ENCODE measurements around the gene KRT72.
"Not testable (repeated sequence)": the region's sequence is repeated elsewhere in the genome, so short reads cannot be mapped to it uniquely, and the experiment has no call there.

KRT72 gene

DNA sequence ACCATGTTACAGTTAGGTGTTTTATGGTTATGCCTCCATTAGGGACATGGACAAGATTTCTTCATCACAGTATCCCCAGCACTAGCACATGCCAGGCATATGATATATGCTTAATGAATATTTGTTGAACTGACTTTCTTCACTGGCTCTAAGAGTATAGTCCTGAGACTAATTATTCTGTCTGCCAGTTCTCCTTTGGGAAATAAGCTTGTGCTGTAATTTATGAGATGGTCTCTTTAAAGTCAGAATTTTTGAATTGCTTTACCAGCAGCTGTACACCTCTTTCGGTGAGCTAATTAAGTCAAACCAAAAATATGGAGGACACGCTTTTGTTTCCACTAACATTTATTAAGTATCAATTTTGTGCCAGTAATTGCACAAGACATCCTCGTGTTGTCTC is 4.8 kb upstream of the KRT72 start:
- DNase-seq, result no peak

DNA sequence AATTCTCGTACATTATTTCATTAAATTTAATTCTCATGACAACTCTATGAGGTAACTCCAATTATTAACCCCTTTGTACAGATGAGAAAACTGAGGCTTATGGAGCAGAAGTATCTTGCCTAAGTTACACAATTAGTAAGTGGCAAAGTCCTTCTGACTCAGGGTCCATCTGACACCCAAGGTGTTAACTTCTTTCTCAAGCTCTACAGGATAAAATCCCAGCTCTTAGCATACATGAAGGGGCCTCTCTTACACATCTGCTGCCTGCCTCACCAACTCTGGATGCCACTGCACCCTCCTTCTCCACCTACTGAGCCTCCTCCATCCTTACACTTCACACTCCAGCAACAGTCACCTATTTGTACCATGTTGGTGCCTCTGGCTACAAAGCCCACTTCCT is 4.3 kb upstream of the KRT72 start:
- DNase-seq, result no peak

DNA sequence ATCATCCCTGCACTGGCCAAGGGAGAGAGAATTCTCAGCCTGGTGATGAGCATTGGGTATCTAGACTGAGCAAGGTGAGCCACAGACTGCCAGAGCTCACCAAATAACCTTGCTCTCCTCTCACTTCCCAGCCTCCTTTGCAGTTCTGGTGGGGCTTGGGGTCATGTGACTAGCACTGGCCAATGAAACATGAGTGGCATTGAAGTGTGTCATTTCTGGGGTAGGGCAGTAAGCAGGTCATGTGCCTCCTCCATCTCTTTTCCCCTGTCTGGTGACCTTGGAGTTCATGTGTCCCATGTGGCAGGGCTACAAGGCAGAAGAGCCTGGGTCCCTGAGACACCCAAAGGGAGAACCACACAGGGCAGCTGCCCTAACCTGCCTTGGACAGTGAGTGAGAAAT is 3.6 kb upstream of the KRT72 start:
- no peak for DNase-seq

DNA sequence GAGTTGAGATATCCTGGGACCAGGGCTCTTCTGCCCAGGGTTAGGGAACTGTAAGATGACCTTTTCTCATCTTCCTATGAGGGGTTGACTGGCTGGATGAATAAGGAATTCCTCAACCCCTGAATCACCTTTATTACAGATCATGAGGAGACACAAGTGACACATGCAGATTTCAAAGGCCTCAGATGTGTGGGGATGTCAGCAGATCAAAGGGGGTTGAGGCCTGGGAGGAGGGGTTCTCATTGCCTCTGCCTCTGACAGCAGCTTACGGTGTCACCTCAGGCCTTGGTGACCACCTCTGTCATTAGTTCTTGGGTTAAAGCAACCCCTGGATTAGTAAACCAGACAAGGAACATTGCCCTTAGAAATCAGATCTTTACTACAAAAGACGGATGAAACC is 2.1 kb upstream of the KRT72 start:
- peak; percentile 17 to 36 for DNase-seq

DNA sequence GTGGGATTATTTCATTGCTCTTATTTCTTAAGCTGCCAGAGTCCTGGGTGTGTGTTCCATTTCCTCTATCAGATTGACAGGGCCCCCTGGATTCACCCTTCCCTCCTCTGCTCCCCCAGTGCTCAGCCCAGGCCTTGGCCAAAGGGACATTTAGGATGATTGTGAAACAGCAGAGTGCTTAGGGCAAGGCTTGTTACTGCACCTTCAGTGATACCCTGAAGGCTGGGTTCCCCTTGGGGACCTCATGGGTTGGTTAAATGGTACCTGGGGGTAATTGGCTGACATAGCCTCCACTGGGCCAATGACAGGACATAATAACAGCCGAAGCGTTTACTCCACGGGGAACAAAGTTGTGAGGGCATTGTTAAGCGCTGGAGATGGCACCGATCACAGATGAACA is 1.3 kb upstream of the KRT72 start:
- DNase-seq, result no peak

DNA sequence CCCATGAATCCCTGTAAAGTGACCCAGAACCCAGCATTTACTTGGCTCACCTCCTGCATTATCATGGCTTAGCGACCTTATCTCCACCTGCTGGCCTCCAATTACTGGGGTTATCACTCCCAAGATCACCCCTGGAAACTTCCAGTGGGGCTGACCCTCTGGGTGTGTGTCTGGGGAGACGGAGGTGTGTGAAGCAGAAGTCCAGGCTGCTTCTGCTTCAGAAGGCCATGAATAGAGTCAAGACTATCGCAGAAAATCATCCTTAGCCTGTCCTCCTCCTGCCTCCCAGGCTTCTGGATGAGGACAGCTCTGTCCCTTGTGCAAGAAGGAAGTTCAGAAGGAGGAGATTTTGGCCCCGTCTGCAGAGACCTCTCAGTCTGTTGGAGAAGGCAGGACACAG is 408 bp upstream of the KRT72 start:
- no peak for DNase-seq

DNA sequence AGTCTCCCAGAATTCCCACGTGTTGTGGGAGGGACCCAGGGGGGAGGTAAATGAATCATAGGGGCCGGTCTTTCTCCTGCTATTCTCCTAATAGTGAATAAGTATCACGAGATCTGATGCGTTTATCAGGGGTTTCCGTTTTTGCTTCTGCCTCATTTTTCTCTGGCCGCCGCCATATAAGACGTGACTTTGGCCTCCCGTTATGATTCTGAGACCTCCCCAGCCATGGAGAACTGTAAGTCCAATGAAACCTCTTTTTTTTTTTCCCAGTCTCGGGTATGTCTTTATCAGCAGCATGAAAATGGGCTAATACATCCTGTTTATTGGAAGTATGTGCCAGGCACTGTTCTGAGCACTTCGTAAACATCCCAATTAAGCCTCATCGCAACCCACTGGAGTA is 788 bp downstream of the KRT72 start:
- no peak for DNase-seq

DNA sequence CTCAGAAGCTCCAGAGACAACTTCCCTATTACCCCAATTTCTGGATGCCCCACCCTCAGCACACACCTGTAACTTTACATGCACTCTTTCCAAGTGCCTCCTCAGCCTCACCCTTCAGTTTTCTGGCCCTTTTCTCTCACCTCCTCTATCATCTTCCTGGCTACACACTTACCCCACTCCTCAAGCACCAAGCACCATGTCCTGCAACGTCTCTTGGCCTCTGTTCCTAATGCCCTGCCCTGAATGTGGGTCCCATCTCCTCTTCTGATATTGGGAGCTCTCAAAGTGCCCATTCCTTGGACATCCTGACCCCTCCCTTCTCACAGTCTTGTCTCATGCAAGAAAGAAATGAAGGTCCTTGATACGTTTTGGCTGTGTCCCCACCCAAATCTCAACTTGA is 1.2 kb downstream of the KRT72 start:
- DNase-seq, result no peak

DNA sequence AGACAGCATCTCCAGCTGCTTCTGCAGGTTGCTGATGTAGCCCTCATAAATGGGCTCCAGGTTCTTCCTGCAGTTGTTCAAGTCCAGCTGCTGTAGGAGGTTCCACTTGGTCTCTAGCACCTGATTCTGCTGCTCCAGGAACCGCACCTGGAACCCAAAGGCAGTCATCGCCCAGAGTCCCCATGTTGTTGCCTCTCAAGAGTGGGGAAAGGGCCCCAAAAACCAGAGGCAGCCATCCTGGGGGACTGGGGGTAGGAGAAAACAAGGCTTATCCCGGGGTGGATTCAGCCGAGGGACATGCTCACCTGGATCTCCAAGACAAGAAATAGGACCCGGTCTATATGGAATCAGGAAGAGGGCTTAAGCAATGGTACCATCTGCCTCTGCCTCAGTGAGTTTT is 2.3 kb downstream of the KRT72 start:
- DNase-seq, result no peak

DNA sequence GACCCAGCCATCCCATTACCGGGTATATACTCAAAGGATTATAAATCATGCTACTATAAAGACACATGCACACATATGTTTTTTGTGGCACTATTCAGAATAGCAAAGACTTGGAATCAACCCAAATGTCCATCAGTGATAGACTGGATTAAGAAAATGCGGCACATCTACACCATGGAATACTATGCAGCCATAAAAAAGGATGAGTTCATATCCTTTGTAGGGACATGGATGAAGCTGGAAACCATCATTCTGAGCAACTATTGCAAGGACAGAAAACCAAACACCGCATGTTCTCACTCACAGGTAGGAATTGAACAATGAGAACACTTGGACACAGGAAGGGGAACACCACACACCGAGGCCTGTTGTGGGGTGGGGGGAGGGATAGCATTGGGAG is 7.0 kb downstream of the KRT72 start:
- DNase-seq, result not testable (repeated sequence)

DNA sequence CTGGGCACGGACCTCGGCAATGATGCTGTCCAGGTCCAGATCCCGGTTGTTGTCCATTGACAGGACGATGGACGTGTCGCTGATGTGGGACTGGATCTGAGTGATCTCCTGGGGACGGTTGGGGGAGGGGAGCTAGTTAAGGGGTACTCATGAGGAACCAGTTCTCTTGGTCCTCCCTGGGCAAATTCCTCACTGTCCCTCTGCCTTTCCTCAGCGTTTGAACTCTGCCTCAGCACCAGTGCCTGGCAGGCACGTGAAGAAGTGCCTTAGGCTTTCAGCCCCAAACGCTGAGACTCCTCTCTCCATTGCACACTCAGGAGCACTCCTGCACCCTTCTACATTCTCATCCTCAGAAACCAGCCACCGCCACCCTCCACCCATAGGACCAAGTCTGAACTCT is 9.7 kb downstream of the KRT72 start:
- no peak for DNase-seq

DNA sequence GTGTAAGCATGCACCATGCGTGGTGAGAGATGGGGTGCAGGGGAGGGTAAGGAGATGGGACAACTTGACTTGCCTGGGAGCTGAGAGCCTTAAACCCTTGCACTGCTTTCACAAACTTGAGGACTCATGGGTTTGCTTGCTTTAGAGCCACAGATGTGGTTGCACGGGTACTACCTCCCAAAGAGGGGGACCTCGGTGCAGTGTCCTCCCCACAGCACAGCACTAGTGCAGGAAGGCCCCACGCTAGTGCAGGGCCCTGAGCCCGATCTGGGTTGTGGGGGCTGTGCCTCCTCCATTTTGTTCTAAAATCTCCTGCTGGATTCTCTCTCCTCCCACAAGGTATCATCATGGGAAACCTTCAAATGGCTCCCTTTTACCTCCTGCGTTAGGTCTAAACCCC is 11.2 kb downstream of the KRT72 start:
- no peak for DNase-seq

DNA sequence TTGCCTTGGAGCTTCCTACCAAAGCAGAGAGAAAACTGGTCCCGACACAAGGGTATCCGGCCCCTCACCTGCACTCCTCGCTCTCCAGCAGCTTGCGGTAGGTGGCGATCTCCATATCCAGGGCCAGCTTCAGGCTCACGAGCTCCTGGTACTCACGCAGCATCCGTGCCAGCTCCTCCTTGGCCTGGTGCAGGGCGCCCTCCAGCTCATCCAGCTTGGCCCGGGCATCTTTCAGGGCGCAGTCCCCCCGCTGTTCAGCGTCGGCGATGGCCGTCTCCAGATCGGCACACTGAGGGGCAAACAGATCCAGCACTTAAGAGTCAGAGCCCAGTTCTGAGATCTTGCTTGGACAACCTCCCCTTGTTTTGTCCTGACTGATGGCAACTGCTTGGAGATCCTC is 13.7 kb downstream of the KRT72 start:
- DNase-seq, result no peak

DNA sequence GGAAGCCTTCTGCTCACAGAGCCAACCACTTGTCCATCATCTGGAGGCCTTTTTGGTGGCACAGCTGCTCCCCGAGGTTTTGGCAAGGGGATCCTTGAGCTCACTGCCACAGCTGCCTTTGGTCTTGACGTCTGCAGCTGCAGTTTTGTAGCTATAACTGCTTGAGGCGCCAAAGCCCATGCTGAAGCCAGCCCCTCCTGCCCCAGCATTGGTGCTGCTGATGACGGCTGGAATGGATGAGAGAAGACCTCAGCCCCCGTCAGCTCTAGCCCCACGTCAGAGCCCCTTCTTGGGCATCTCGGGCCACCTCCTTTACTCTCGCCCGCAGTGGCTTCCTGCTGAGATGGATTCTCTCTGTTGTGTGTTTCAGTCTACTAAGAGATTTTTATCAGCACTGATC is 15.3 kb downstream of the KRT72 start:
- DNase-seq, result peak; percentile 53 to 77

DNA sequence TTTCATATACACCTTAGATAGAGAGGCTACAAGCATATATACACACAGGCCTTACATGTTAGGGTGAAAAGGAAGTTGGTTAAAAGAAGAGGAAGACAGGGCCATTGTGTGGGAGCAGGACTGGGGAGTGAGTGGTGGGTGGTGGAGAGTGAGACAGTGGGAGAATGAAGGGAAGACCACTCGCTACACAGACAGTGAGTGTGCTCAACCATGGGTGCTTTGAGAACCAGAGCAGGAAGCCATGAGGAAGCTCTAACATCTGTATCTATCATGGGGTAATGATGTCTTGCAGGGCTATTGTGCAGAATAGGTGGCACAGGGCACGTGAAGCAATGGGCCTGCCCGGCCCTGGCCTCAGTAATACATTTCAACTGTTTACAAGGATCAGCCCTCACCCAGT is 16.2 kb downstream of the KRT72 start:
- no peak for DNase-seq

DNA sequence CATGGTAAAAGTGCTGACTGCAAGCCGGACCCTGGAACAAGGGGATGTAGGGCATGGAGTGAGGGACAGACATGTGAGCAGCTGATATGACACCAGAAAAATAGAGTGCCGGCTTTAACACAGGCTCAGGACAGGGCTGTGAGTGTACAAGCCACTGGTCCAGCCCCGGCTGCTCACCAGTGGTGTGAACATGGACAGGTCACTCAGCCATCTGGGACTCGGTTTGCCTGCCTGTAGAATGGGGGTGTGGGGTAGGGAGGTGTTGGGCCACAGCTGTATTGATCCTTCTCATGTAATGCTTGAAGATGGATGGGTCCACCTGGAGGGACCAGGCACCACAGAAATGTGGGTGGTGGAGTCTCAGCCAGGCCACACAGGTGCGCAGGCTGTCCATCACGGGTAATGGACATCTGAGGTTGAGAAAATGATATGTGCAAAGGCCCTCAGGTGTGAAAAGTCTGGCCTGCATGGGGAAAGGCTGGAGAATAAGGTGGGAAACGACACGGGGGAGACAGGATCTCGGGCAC is 17.0 kb downstream of the KRT72 start:
- no peak for DNase-seq

DNA sequence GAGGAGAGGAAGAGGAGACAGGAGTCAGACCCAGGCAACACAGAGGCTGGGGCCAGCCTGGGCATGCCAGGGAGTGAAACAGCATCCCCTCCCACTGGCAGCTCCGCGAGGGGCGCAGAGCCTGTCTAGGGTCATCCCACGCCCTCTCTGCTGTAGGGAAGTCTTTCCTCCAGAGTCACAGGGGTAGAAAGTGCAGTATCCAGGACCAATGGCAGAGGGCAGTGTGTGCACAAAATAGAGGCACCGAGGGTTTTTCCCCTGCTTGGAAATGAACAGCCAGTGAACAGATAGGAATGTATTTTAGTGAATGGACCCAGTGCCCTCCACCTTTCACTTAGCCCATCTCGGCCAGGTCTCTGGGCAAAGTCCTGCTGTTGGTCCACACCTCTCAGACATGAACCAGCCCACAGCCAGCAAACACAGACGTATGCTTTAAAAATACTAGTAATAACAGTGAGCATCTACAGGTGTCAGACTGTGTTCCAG is 18.2 kb downstream of the KRT72 start:
- peak; percentile 59 to 68 for DNase-seq

DNA sequence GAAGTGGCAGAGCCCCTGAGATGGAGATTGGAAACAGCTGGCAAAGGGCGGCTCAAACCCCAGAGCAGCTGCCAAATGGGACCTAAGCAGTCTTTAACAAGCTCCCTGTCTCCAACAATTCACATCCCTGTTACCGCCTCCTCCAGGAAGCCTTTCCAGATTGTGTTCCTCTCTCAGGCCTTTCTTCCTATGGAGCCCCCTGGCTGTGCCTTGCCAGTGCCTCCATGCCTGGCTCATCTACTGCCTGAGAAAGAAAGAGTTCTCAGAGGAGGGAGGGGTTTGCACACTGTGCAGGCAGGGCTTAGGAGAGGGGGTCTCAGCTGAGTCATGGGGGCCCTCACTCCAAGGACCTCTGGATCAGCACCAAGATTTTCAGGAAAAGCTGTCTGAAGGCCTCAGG is 18.8 kb downstream of the KRT72 start:
- DNase-seq, result no peak

DNA sequence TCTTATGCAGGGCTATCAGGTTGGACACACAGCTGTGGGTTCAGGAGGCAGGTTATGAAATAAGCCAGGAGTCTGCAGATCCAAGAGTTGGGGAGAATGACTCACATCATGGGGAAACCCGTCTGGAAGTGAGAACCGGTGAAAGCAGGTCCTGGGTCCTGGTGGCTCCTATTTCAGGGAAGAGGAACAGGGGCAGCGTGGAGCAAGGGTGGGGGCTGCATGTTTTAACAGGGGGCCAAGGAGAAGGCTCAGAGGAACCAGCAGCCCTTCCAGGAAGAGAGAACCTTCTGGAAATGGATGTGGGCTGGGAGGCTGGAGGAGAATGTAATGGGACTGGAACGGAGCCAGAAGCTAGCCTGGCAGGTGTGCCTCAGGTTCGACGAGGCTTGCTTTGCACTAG is 19.8 kb downstream of the KRT72 start:
- DNase-seq, result no peak

DNA sequence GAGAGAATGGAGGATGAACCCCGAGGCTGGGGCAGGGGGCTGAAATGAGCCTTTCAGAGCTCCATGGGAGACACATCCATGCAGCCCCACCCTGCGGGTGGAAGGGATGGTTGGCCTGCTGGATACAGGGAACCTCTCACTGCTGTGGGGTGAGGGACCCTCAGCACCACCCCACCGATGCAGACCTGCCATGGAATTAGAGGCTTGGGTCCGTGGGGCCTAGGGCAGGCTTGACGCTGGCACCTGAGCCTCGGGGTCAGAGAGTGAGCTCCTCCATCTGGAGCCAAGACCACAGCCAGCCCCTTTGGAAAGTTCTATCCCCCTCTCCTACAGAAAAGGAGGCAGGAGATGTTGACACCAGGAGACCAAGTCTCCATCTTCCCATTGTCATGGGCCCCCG is 20.2 kb downstream of the KRT72 start:
- no peak for DNase-seq

DNA sequence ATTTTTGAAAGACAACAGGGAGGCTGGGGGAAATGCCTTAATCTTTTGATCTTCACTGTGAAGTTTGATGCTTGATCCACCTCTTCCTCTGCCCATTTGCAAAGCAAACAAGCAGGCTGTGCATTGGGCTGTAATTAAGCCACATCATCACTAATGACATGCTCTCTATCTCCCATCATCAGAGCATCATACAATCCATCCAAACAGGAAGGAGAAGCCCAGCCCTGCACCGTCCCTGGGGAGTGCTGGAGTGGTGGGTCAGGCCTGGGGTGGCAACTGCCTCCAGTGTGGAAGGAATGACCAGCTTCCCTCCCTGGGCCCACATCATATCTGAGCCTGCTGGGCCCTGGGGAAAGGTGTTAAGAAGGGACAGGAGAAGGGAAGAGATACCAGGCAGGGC is 20.8 kb downstream of the KRT72 start:
- no peak for DNase-seq

DNA sequence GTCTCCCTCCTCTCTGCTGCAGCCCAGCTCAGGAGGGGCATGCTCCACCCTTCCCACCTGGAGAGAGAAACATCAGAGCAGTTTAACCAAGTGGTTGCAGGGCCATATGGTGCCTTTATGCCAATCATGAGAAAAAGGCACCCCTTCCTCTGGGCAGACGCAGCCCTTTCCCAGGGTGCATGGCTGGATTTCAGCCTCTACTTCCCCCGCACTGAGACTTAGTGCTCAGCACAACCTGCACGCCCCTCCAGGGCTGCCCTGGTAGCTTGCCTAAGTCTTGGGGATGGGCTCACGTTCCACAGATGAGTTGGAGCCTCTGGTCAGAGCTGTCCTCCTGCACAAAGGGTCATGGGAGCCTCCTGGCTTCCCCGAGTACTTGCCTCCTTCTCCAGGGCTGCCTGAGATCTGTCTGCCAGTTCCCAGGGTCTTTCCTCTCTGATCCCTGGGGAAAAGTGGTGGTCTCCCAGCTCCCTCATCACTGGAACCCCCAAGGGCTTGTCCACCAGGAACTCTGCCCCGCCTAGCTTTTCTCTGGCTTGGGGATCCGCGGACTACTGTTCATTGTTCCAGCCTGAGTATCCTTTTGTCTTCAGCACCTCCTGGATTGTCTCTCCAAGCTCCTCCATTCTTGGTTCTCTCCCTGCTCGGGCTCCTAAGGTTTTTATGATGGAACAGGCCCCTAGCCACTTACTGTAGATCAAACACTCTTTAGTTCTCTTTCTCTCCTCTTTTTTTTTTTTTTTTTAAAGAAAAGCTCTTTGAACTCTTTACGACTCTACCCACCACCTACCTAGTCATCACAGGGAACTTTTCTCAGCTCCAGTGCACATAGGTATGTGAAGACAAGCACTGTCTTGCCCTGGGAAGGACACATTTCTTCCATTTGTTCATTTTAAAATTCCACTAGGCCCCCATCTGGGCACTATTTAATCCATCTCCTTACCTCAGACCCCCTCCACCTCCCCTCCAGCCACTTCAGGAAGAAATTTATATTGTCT is 21.5 kb downstream of the KRT72 start:
- no peak for DNase-seq

DNA sequence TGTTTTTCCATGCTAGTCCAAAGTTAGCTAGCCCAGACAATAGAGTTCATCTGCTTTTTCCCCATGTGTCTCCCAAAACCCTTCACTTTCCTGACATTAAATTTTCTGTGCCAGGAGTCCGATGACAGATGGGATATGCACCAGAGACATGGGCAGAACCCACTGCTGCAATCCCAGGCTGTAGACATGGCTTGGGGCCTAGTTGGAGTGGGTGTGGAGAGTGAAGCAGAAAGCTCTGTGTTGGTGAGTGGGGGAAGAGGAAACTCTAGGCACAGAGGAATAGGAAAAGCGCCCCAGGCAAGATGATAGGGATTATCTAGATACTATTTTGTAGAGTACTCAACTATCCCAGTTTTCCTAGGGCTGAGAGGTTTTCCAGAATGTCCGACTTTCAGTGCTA is 22.8 kb downstream of the KRT72 start:
- DNase-seq, result no peak

DNA sequence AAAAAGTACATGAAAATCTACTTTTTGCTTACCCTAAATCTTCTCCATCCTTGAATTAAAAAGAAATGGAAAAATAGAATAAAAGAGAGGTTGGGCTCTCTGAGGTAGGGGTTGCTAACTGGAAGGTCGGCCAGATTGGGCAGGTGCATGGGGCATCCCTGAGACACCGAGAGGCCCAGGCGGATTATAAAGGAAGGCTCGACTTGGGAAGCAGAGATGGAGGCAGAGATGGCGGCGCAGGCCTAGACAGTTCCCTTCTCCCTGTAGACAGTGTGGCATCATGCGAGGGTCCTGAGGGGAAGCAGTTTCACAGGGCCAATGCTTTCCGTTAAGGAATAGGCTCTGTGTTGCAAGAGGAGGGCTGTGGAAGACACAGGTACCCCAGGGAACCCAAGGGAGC is 23.9 kb downstream of the KRT72 start:
- DNase-seq, result no peak

DNA sequence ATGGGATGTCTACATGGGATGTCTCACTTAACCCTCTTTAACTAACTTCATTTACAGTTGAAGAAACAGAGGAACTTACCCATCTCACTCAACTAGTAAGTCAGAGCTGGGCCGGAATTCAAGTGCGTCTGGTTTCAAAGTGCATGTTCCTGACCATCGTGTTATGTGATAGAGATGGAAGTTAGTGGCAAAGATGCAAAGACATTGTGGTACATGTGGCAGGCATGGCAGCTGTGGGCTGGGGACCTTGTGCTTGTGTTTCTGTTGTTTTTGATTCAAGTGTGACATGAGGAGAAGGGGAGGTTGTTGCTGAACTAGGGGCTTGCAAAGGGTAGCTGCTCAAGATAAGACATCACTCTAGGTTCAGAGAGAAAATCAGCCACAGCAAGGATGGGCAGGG is 25.3 kb downstream of the KRT72 start:
- DNase-seq, result no peak
